ENCODE results near the gene GIT2. TPM values are rescaled to one million over a fixed set of nuclear protein-coding genes. Genes with fewer than 3 reads are reported as not detected.

The GIT2 gene
- total and polyA plus RNA-seq, 10 of the 15 experiments (the other 5 are each of a cell fraction or from before 2014, with no cell fraction given): 9.1 to 49.9 (median 43.9) TPM

DNA sequence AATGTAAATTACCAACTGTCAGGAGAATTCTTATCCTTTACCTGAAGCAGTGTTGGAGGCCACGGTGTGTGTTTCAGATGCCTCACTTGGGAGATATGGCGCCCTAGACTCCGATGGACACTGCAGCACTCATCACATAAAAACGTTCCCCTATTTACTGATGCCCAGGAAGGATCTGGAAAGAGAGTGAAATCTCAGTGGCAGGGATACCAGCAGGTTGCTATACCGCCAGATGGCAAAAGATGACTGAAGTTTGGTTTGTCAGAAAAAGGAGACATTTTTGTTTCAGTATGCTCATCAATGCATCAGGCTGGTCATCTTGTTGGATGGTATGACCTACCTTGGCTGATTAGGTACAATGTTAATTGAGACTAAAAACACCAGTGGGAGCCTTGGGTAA is 4.6 kb downstream of the GIT2 start (continued):
- TF ChIP-seq, protein P1, sequence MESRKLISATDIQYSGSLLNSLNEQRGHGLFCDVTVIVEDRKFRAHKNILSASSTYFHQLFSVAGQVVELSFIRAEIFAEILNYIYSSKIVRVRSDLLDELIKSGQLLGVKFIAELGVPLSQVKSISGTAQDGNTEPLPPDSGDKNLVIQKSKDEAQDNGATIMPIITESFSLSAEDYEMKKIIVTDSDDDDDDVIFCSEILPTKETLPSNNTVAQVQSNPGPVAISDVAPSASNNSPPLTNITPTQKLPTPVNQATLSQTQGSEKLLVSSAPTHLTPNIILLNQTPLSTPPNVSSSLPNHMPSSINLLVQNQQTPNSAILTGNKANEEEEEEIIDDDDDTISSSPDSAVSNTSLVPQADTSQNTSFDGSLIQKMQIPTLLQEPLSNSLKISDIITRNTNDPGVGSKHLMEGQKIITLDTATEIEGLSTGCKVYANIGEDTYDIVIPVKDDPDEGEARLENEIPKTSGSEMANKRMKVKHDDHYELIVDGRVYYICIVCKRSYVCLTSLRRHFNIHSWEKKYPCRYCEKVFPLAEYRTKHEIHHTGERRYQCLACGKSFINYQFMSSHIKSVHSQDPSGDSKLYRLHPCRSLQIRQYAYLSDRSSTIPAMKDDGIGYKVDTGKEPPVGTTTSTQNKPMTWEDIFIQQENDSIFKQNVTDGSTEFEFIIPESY (IDR thresholded peaks at IDR 0.05): no peak
- TF ChIP-seq, protein P2, sequence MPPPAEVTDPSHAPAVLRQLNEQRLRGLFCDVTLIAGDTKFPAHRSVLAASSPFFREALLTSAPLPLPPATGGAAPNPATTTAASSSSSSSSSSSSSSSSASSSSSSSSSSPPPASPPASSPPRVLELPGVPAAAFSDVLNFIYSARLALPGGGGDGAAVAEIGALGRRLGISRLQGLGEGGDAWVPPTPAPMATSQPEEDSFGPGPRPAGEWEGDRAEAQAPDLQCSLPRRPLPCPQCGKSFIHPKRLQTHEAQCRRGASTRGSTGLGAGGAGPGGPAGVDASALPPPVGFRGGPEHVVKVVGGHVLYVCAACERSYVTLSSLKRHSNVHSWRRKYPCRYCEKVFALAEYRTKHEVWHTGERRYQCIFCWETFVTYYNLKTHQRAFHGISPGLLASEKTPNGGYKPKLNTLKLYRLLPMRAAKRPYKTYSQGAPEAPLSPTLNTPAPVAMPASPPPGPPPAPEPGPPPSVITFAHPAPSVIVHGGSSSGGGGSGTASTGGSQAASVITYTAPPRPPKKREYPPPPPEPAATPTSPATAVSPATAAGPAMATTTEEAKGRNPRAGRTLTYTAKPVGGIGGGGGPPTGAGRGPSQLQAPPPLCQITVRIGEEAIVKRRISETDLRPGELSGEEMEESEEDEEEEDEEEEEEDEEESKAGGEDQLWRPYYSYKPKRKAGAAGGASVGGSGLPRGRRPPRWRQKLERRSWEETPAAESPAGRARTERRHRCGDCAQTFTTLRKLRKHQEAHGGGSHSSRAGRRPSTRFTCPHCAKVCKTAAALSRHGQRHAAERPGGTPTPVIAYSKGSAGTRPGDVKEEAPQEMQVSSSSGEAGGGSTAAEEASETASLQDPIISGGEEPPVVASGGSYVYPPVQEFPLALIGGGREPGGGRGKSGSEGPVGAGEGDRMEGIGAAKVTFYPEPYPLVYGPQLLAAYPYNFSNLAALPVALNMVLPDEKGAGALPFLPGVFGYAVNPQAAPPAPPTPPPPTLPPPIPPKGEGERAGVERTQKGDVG (CRISPR knock-in tag; IDR thresholded peaks at IDR 0.05): no peak
- TF ChIP-seq PAX8 (IDR thresholded peaks at IDR 0.05): no peak
- TF ChIP-seq RAD21 (IDR thresholded peaks at IDR 0.05; ENCODE audit: insufficient read depth, low read depth, low read length): no peak
- no peak for TF ChIP-seq SMAD1 (IDR thresholded peaks at IDR 0.05; ENCODE audit: low read depth, partially characterized antibody)
- no peak for TF ChIP-seq BACH1 (IDR thresholded peaks at IDR 0.05; ENCODE audit: borderline replicate concordance)
- TF ChIP-seq, protein P3, sequence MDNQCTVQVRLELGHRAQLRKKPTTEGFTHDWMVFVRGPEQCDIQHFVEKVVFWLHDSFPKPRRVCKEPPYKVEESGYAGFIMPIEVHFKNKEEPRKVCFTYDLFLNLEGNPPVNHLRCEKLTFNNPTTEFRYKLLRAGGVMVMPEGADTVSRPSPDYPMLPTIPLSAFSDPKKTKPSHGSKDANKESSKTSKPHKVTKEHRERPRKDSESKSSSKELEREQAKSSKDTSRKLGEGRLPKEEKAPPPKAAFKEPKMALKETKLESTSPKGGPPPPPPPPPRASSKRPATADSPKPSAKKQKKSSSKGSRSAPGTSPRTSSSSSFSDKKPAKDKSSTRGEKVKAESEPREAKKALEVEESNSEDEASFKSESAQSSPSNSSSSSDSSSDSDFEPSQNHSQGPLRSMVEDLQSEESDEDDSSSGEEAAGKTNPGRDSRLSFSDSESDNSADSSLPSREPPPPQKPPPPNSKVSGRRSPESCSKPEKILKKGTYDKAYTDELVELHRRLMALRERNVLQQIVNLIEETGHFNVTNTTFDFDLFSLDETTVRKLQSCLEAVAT (IDR thresholded peaks at IDR 0.05): no peak
- TF ChIP-seq, protein P4, sequence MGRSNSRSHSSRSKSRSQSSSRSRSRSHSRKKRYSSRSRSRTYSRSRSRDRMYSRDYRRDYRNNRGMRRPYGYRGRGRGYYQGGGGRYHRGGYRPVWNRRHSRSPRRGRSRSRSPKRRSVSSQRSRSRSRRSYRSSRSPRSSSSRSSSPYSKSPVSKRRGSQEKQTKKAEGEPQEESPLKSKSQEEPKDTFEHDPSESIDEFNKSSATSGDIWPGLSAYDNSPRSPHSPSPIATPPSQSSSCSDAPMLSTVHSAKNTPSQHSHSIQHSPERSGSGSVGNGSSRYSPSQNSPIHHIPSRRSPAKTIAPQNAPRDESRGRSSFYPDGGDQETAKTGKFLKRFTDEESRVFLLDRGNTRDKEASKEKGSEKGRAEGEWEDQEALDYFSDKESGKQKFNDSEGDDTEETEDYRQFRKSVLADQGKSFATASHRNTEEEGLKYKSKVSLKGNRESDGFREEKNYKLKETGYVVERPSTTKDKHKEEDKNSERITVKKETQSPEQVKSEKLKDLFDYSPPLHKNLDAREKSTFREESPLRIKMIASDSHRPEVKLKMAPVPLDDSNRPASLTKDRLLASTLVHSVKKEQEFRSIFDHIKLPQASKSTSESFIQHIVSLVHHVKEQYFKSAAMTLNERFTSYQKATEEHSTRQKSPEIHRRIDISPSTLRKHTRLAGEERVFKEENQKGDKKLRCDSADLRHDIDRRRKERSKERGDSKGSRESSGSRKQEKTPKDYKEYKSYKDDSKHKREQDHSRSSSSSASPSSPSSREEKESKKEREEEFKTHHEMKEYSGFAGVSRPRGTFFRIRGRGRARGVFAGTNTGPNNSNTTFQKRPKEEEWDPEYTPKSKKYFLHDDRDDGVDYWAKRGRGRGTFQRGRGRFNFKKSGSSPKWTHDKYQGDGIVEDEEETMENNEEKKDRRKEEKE (IDR thresholded peaks at IDR 0.05): no peak
- TF ChIP-seq EED (IDR thresholded peaks at IDR 0.05; ENCODE audit: low read depth): no peak
- no peak for TF ChIP-seq ATF7 (IDR thresholded peaks at IDR 0.05; ENCODE audit: low read depth)
